ENCODE results near the gene LRRC47.
"Not testable (repeated sequence)": the region's sequence is repeated elsewhere in the genome, so short reads cannot be mapped to it uniquely, and the experiment has no call there.

DNA sequence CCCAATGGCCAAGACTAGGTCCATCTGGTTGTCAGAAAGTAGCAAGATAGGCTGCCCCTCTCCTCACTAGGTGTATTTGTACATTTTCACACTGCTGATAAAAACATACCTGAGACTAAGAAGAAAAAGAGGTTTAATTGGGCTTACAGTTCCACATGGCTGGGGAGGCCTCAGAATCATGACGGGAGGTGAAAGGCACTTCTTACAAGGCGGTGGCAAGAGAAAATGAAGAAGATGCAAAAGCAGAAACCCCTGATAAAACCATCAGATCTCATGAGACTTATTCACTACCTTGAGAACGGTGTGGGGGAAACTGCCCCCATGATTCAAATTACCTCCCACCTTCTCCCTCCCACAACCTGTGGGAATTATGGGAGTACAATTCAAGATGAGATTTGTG, 4.5 kb upstream of the LRRC47 start:
- TF ChIP-seq, protein P1, sequence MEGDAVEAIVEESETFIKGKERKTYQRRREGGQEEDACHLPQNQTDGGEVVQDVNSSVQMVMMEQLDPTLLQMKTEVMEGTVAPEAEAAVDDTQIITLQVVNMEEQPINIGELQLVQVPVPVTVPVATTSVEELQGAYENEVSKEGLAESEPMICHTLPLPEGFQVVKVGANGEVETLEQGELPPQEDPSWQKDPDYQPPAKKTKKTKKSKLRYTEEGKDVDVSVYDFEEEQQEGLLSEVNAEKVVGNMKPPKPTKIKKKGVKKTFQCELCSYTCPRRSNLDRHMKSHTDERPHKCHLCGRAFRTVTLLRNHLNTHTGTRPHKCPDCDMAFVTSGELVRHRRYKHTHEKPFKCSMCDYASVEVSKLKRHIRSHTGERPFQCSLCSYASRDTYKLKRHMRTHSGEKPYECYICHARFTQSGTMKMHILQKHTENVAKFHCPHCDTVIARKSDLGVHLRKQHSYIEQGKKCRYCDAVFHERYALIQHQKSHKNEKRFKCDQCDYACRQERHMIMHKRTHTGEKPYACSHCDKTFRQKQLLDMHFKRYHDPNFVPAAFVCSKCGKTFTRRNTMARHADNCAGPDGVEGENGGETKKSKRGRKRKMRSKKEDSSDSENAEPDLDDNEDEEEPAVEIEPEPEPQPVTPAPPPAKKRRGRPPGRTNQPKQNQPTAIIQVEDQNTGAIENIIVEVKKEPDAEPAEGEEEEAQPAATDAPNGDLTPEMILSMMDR (IDR thresholded peaks at IDR 0.05), result not testable (repeated sequence)
- TF ChIP-seq POLR2AphosphoS5, POLR2A (IDR thresholded peaks at IDR 0.05): not testable (repeated sequence)
